ENCODE data around the gene HS2ST1. TPM values are rescaled to one million over a fixed set of nuclear protein-coding genes. Genes with fewer than 3 reads are reported as not detected.

The HS2ST1 gene
- total RNA-seq, 3 donors from 2014 or later: 20.9 to 24.5 (median 21.7) TPM

- Histone ChIP-seq H3K9me3 (no peaks in the 10 kb centered on the region), H3K4me3 (no peak overlapping the region), H3K36me3 (ENCODE audit: low read depth) (no peaks in the 10 kb centered on the region), H3K4me1 (ENCODE audit: low read depth) (no peaks in the 10 kb centered on the region)
- no peak for ATAC-seq
- intact Hi-C loops (cut with DNase I, micrococcal nuclease): no loop called here
- peak in 1 of 3 donors; percentile 23 for DNase-seq
- no peak for TF ChIP-seq CTCF (IDR thresholded peaks at IDR 0.05)
Measured at GRCh38 chr1:87121711-87122163, 207.3 kb downstream of the HS2ST1 start.

- Histone ChIP-seq H3K9me3 (no peaks in the 10 kb centered on the region), H3K4me1 (ENCODE audit: low read depth) (no peaks in the 10 kb centered on the region), H3K36me3 (ENCODE audit: low read depth) (no peaks in the 10 kb centered on the region), H3K4me3 (no peak overlapping the region)
- DNase-seq (no peak), ATAC-seq (no peak)
- no peak for TF ChIP-seq CTCF (IDR thresholded peaks at IDR 0.05)
- intact Hi-C loops (cut with DNase I, micrococcal nuclease): no loop called here
Measured at GRCh38 chr1:87122243-87122642, 207.8 kb downstream of the HS2ST1 start.

- intact Hi-C loops (cut with DNase I, micrococcal nuclease): no loop called here
- Histone ChIP-seq H3K9me3 (no peaks in the 10 kb centered on the region), H3K4me3 (no peak overlapping the region), H3K4me1 (ENCODE audit: low read depth) (no peaks in the 10 kb centered on the region), H3K36me3 (ENCODE audit: low read depth) (no peaks in the 10 kb centered on the region)
- no peak for ATAC-seq
- no peak for TF ChIP-seq CTCF (IDR thresholded peaks at IDR 0.05)
- DNase-seq: no peak
Measured at GRCh38 chr1:87123610-87124009, 209.2 kb downstream of the HS2ST1 start.

GRCh38 chr1:87126886-87127505 lies 212.6 kb downstream of the HS2ST1 start:
- no peak for TF ChIP-seq CTCF (IDR thresholded peaks at IDR 0.05)
- ATAC-seq: no peak
- H3K4me3 ChIP-seq: no peak overlapping the region
- no peaks in the 10 kb centered on the region for H3K4me1 ChIP-seq (ENCODE audit: low read depth)
- H3K36me3 ChIP-seq (ENCODE audit: low read depth): no peaks in the 10 kb centered on the region
- no peak for DNase-seq
- intact Hi-C loops (cut with DNase I, micrococcal nuclease): no loop called here
- no peaks in the 10 kb centered on the region for H3K9me3 ChIP-seq

GRCh38 chr1:87127581-87127980 lies 213.1 kb downstream of the HS2ST1 start:
- TF ChIP-seq CTCF (IDR thresholded peaks at IDR 0.05): no peak
- no peak overlapping the region for H3K4me3 ChIP-seq
- no peak for ATAC-seq
- intact Hi-C loops (cut with DNase I, micrococcal nuclease): no loop called here
- no peaks in the 10 kb centered on the region for H3K36me3 ChIP-seq (ENCODE audit: low read depth)
- H3K4me1 ChIP-seq (ENCODE audit: low read depth): no peaks in the 10 kb centered on the region
- no peak for DNase-seq
- no peaks in the 10 kb centered on the region for H3K9me3 ChIP-seq

- intact Hi-C loops (cut with DNase I, micrococcal nuclease): no loop called here
- ATAC-seq: no peak
- H3K4me3 ChIP-seq: no peak overlapping the region
Measured at GRCh38 chr1:87129038-87129437, 214.6 kb downstream of the HS2ST1 start.

More at GRCh38 chr1:87129038-87129437, 214.6 kb downstream of the HS2ST1 start:
- H3K9me3 ChIP-seq: no peaks in the 10 kb centered on the region
- H3K36me3 ChIP-seq (ENCODE audit: low read depth): no peaks in the 10 kb centered on the region
- H3K4me1 ChIP-seq (ENCODE audit: low read depth): no peaks in the 10 kb centered on the region
- TF ChIP-seq CTCF (IDR thresholded peaks at IDR 0.05): no peak
- no peak for DNase-seq

Data from mucosa of descending colon (tissue), 3 donors.